Measurements from ENCODE around the gene IYD. TPM values are rescaled to one million over a fixed set of nuclear protein-coding genes. Genes with fewer than 3 reads are reported as not detected.

The IYD gene
- total and polyA plus RNA-seq, 2 donors: 0.02 TPM; not detected in 1

DNA sequence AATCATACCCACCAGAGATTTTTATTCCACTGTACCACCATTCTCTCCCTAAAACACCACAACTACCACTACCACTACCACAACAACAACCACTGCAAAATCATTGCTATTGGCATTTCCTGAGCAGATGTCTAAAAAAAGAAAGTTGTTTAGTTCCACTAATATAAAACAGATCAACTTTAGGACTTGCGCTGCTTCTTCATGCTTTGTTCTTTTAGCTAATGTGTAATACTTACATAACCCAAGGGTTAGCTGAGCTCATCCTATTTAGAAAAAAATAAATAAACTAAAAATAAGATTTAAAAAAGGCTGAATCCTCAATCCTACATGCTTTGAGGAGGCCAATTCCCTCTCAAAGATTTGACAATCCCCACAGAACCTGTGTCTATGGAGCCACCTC is 11.4 kb downstream of the IYD start:
- Histone ChIP-seq H3K9me3 (ENCODE audit: control insufficient read depth in 2 of 2, insufficient read depth in 1 of 2, low read length in 1 of 2) (no peaks in the 10 kb centered on the region), H3K36me3 (ENCODE audit: control insufficient read depth in 2 of 2, insufficient read depth in 2 of 2, low read length in 1 of 2) (no peaks in the 10 kb centered on the region), H3K4me1 (ENCODE audit: control insufficient read depth in 2 of 2, insufficient read depth in 2 of 2, low read length in 2 of 2) (no peaks in the 10 kb centered on the region), H3K27ac (ENCODE audit: low read depth in 1 of 2, low read length in 1 of 2) (no peak overlapping the region), H3K27me3 (ENCODE audit: control insufficient read depth in 2 of 2, insufficient read depth in 1 of 2, low read length in 1 of 2) (peaks cover 0 to 4% of the 10 kb centered on the region in 2 donors), H3K4me3 (ENCODE audit: low read length in 2 of 2) (no peak overlapping the region)
- WGBS: 96% methylated on average over 1 of the region's 1 CpG
- DNase-seq (ENCODE audit: low read depth in 6 of 9, low spot score in 9 of 9): no peak

DNA sequence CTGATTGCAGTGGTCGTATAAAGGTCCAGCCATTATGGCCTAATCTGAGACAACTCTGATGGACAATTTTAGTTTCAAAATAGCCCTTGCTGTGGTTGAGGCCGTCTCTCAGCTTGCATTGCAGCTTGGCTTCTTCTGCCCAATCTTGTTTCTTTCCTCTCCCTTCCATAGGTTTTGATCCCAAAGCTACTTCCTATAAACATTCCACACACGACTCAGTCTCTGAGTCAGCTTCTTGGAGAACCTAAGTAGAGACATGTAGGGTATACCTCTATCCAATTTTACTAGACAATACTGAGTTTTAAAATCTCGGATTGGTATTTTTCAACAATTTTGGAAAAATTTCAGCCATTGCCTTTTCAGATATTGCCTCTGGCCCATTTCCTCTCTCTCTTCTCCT is 13.4 kb downstream of the IYD start:
- no peak overlapping the region for H3K27ac ChIP-seq (ENCODE audit: low read depth in 1 of 2, low read length in 1 of 2)
- 97% methylated on average over 4 of the region's 4 CpGs for WGBS
- no peak for DNase-seq (ENCODE audit: low read depth in 6 of 9, low spot score in 9 of 9)
- H3K9me3 ChIP-seq (ENCODE audit: control insufficient read depth in 2 of 2, insufficient read depth in 1 of 2, low read length in 1 of 2): no peaks in the 10 kb centered on the region
- no peaks in the 10 kb centered on the region for H3K4me1 ChIP-seq (ENCODE audit: control insufficient read depth in 2 of 2, insufficient read depth in 2 of 2, low read length in 2 of 2)
- no peak overlapping the region for H3K4me3 ChIP-seq (ENCODE audit: low read length in 2 of 2)
- H3K27me3 ChIP-seq (ENCODE audit: control insufficient read depth in 2 of 2, insufficient read depth in 1 of 2, low read length in 1 of 2): peaks cover 0 to 2% of the 10 kb centered on the region in 2 donors
- H3K36me3 ChIP-seq (ENCODE audit: control insufficient read depth in 2 of 2, insufficient read depth in 2 of 2, low read length in 1 of 2): no peaks in the 10 kb centered on the region

DNA sequence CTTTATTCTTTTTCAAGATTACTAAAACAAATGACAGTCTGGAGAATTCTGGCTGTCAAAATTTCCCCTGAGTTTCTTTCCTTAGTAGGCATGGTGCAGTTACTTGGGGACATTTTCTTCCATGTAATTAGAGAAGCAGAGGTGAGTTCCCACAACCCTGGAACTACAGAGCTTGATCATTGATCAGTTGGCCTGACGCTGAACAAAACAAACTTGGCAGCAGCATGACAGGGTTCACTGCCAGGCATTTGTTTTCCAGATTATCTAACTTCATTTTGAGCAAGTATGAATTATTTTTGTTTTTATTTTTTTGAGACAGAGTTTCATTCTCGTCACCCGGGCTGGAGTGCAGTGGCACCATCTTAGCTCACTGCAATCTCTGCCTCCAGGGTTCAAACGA is 22.6 kb downstream of the IYD start:
- peaks cover 2 to 3% of the 10 kb centered on the region in 2 donors for H3K27me3 ChIP-seq (ENCODE audit: control insufficient read depth in 2 of 2, insufficient read depth in 1 of 2, low read length in 1 of 2)
- 97% methylated on average over 4 of the region's 4 CpGs for WGBS
- H3K27ac ChIP-seq (ENCODE audit: low read depth in 1 of 2, low read length in 1 of 2): no peak overlapping the region
- DNase-seq (ENCODE audit: low read depth in 6 of 9, low spot score in 9 of 9): no peak
- H3K9me3 ChIP-seq (ENCODE audit: control insufficient read depth in 2 of 2, insufficient read depth in 1 of 2, low read length in 1 of 2): no peaks in the 10 kb centered on the region
- no peaks in the 10 kb centered on the region for H3K4me1 ChIP-seq (ENCODE audit: control insufficient read depth in 2 of 2, insufficient read depth in 2 of 2, low read length in 2 of 2)
- H3K4me3 ChIP-seq (ENCODE audit: low read length in 2 of 2): no peak overlapping the region
- H3K36me3 ChIP-seq (ENCODE audit: control insufficient read depth in 2 of 2, insufficient read depth in 2 of 2, low read length in 1 of 2): no peaks in the 10 kb centered on the region

DNA sequence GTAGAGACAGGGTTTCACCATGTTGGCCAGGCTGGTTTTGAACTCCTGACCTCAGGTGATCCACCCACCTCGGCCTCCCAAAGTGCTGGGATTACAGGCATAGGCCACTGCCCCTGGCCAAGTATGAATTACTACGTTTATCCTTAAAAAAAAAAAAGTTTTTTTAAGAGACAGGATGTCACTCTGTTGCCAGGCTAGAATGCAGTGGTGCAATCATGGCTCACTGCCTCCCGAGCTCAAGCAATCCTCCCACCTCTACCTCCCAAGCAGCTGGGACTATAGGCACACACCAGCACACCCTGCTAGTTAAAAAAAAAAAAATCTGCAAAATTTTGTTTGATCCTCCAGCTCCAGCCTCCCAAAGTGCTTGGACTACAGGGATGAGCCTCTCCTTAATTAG is 23.1 kb downstream of the IYD start:
- 82% methylated on average over 3 of the region's 3 CpGs for WGBS
- Histone ChIP-seq H3K27ac (ENCODE audit: low read depth in 1 of 2, low read length in 1 of 2) (no peak overlapping the region), H3K4me3 (ENCODE audit: low read length in 2 of 2) (no peak overlapping the region), H3K36me3 (ENCODE audit: control insufficient read depth in 2 of 2, insufficient read depth in 2 of 2, low read length in 1 of 2) (no peaks in the 10 kb centered on the region), H3K4me1 (ENCODE audit: control insufficient read depth in 2 of 2, insufficient read depth in 2 of 2, low read length in 2 of 2) (no peaks in the 10 kb centered on the region), H3K9me3 (ENCODE audit: control insufficient read depth in 2 of 2, insufficient read depth in 1 of 2, low read length in 1 of 2) (no peaks in the 10 kb centered on the region), H3K27me3 (ENCODE audit: control insufficient read depth in 2 of 2, insufficient read depth in 1 of 2, low read length in 1 of 2) (peaks cover 2 to 3% of the 10 kb centered on the region in 2 donors)
- DNase-seq (ENCODE audit: low read depth in 6 of 9, low spot score in 9 of 9): no peak

DNA sequence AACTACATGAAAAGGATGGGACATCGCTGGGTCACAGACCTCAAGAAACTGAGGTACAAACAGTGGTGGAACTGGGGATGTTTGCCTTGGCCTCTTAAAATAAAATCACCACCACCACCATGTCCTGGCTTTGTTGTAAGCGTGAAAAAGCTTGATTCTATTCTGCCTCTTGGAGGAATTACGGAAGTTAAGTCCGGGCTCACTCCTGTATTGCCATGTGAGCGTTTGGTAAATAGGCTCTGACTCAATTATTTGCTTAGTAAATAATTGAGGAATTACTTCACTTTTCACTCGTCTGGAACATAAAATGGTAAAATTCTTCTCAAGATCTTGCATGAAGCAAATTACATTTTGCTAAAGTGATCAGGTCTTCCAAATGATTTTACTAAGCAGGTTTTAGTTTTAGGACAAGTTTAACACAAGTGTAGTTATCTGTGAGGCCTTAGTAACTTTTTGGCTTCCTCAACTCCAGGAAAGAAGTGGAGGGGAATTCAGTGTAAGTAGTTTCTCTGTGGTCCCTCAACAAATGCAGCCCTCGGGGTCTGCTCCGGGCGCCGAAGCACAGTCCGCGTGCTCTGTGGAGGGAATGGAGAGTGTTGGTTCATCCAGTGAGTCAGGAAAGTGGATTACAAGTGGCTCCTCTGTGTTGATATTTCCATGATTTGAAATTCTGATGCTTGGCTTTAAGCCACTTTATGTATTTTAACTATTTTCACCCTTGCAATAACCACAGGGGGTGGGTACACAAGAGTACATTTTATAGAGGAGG is 23.8 kb downstream of the IYD start:
- no peaks in the 10 kb centered on the region for H3K4me1 ChIP-seq (ENCODE audit: control insufficient read depth in 2 of 2, insufficient read depth in 2 of 2, low read length in 2 of 2)
- no peak overlapping the region for H3K27ac ChIP-seq (ENCODE audit: low read depth in 1 of 2, low read length in 1 of 2)
- H3K36me3 ChIP-seq (ENCODE audit: control insufficient read depth in 2 of 2, insufficient read depth in 2 of 2, low read length in 1 of 2): no peaks in the 10 kb centered on the region
- no peaks in the 10 kb centered on the region for H3K9me3 ChIP-seq (ENCODE audit: control insufficient read depth in 2 of 2, insufficient read depth in 1 of 2, low read length in 1 of 2)
- 93% methylated on average over 12 of the region's 12 CpGs for WGBS
- DNase-seq (ENCODE audit: low read depth in 6 of 9, low spot score in 9 of 9): no peak
- peaks cover 2 to 3% of the 10 kb centered on the region in 2 donors for H3K27me3 ChIP-seq (ENCODE audit: control insufficient read depth in 2 of 2, insufficient read depth in 1 of 2, low read length in 1 of 2)
- no peak overlapping the region for H3K4me3 ChIP-seq (ENCODE audit: low read length in 2 of 2)

DNA sequence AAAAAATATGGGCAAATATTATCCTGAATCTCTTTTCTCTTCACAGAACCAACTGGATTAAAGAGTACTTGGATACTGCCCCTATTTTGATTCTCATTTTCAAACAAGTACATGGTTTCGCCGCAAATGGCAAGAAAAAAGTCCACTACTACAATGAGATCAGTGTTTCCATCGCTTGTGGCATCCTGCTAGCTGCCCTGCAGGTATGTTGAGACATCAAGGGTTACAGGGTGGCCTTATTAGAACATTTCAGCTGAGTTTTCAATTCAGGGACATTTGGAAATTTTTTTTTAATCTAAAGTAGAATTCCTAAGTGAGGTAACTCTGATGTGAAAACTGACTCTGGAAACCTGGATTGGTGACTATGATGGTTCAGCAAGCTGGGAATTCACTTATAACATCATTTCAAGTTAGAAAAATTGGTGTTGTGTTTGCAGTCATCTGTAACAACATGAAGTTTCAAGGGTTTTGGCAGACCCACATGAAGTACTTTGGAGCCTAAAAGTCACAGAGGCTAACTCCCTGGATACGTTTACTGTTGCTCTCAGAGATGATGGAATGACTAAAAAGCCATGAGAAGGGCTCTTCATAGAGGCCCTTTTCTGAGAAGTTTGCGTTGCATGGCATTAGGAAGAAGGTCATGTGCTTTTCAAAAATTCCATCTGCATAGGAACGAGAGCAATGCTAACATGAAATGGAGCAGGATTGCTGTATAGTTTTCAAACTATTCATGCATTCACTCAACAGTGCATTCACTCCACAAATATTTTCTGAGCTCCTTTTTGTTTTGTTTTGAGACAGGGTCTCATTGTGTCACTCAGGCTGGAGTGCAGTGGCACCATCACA is 25.5 kb downstream of the IYD start:
- Histone ChIP-seq H3K27ac (ENCODE audit: low read depth in 1 of 2, low read length in 1 of 2) (no peak overlapping the region), H3K9me3 (ENCODE audit: control insufficient read depth in 2 of 2, insufficient read depth in 1 of 2, low read length in 1 of 2) (no peaks in the 10 kb centered on the region), H3K4me1 (ENCODE audit: control insufficient read depth in 2 of 2, insufficient read depth in 2 of 2, low read length in 2 of 2) (no peaks in the 10 kb centered on the region), H3K36me3 (ENCODE audit: control insufficient read depth in 2 of 2, insufficient read depth in 2 of 2, low read length in 1 of 2) (no peaks in the 10 kb centered on the region), H3K4me3 (ENCODE audit: low read length in 2 of 2) (no peak overlapping the region), H3K27me3 (ENCODE audit: control insufficient read depth in 2 of 2, insufficient read depth in 1 of 2, low read length in 1 of 2) (peaks cover 2 to 3% of the 10 kb centered on the region in 2 donors)
- WGBS: 88% methylated on average over 6 of the region's 6 CpGs
- no peak for DNase-seq (ENCODE audit: low read depth in 6 of 9, low spot score in 9 of 9)

DNA sequence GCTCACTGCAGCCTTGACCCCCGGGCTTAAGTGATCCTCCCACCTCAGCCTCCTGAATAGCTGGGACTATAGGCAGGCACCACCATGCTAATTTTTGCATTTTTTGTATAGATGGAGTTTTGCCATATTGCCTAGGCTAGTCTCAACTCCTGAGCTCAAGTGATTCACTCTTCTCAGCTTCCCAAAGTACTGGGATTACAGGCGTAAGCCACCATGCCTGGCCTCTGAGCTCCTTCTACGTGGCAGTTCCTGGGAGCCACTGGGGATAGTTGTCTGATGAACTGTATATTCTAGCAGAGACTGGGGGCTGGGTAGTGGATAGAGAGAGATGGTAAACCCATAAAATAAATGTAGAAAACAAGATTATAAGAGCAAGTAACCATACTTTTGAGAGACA is 26.1 kb downstream of the IYD start:
- Histone ChIP-seq H3K4me1 (ENCODE audit: control insufficient read depth in 2 of 2, insufficient read depth in 2 of 2, low read length in 2 of 2) (no peaks in the 10 kb centered on the region), H3K36me3 (ENCODE audit: control insufficient read depth in 2 of 2, insufficient read depth in 2 of 2, low read length in 1 of 2) (no peaks in the 10 kb centered on the region), H3K9me3 (ENCODE audit: control insufficient read depth in 2 of 2, insufficient read depth in 1 of 2, low read length in 1 of 2) (no peaks in the 10 kb centered on the region), H3K27ac (ENCODE audit: low read depth in 1 of 2, low read length in 1 of 2) (no peak overlapping the region), H3K4me3 (ENCODE audit: low read length in 2 of 2) (no peak overlapping the region), H3K27me3 (ENCODE audit: control insufficient read depth in 2 of 2, insufficient read depth in 1 of 2, low read length in 1 of 2) (peaks cover 2 to 3% of the 10 kb centered on the region in 2 donors)
- DNase-seq (ENCODE audit: low read depth in 6 of 9, low spot score in 9 of 9): no peak
- WGBS: 73% methylated on average over 3 of the region's 3 CpGs

DNA sequence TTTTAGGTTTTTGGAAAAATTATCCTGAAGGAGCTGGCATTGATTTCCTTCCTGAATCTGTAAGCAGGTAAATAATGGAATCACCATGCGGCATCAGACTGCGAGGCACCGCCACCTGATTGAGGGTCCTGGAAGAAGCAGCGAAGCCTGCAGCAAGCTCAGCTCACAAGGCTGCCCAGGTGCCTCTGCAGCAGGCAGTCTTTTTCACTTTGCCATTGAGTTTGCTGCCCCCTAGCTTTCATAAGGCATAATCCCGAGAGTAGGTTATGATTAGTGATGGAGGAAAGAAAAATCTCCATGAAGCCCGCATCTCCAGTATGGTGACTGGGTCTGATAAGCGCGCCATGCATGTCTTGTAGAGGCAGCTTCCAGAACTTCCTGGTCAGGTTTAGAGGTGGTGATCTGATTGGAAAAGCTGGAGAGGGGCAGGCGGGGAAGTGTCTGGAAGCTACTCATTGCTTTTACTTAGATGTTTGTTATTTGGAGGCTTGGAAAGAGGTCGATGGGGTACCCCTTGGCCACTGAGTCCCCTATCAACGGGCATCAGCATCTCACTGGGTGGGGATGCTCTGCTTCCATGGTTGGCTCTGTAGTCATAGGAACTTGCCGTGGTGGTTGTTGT is 26.7 kb downstream of the IYD start:
- no peak overlapping the region for H3K4me3 ChIP-seq (ENCODE audit: low read length in 2 of 2)
- H3K4me1 ChIP-seq (ENCODE audit: control insufficient read depth in 2 of 2, insufficient read depth in 2 of 2, low read length in 2 of 2): no peaks in the 10 kb centered on the region
- H3K36me3 ChIP-seq (ENCODE audit: control insufficient read depth in 2 of 2, insufficient read depth in 2 of 2, low read length in 1 of 2): no peaks in the 10 kb centered on the region
- H3K9me3 ChIP-seq (ENCODE audit: control insufficient read depth in 2 of 2, insufficient read depth in 1 of 2, low read length in 1 of 2): no peaks in the 10 kb centered on the region
- no peak overlapping the region for H3K27ac ChIP-seq (ENCODE audit: low read depth in 1 of 2, low read length in 1 of 2)
- peaks cover 2 to 5% of the 10 kb centered on the region in 2 donors for H3K27me3 ChIP-seq (ENCODE audit: control insufficient read depth in 2 of 2, insufficient read depth in 1 of 2, low read length in 1 of 2)
- peak in 6 of 9 donors; percentile 37 to 75 (median 44) for DNase-seq (ENCODE audit: low read depth in 6 of 9, low spot score in 9 of 9)
- 61% methylated on average over 12 of the region's 12 CpGs for WGBS

Data from thymus (tissue), 11 donors.